HL-60 (cell line): ENCODE data around the gene CERS6.

Experiments used
- GABPA ChIP-seq: IDR thresholded peaks from 2 replicates; pipeline ENCODE4 v1.6.1; 2012; ENCODE audit warnings: low read depth
- POLR2AphosphoS5 ChIP-seq: IDR thresholded peaks from 2 replicates; pipeline ENCODE4 v1.6.1; 2012; ENCODE audit warnings: low read depth
- SPI1 ChIP-seq: IDR thresholded peaks from 2 replicates; pipeline ENCODE4 v1.6.1; 2012; ENCODE audit warnings: low read depth, mild to moderate bottlenecking, borderline replicate concordance
- TF ChIP-seq, protein P1 (sequence below): IDR thresholded peaks from one replicate; pipeline ENCODE4 v1.5.1; 2011; ENCODE audit warnings: low read length, control low read depth, inconsistent platforms; ENCODE audit not compliant: insufficient read depth
- TF ChIP-seq, protein P2 (sequence below): IDR thresholded peaks from 2 replicates; pipeline ENCODE4 v1.6.1; 2012; ENCODE audit warnings: low read depth; ENCODE audit not compliant: insufficient replicate concordance

DNA sequence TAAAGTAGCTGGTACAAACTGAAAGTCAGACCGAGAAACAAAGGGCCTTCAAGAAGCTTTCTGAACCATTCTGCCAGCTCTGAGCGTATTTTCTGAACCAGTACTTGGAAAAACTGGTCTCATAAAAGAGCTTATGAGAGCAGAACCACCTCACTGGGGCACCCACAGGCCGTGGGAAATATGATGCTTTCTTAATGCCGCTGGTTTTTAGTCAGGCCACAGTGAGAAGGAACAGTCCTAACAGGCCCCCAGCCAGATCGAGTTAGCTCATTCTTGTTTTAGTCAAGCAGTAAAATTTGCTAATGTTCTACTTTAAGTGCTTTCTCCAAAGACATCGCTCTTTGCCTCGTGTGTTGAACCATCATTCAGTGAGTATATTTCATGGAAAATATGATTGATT is 333.7 kb downstream of the CERS6 start:
- TF ChIP-seq, protein P1, sequence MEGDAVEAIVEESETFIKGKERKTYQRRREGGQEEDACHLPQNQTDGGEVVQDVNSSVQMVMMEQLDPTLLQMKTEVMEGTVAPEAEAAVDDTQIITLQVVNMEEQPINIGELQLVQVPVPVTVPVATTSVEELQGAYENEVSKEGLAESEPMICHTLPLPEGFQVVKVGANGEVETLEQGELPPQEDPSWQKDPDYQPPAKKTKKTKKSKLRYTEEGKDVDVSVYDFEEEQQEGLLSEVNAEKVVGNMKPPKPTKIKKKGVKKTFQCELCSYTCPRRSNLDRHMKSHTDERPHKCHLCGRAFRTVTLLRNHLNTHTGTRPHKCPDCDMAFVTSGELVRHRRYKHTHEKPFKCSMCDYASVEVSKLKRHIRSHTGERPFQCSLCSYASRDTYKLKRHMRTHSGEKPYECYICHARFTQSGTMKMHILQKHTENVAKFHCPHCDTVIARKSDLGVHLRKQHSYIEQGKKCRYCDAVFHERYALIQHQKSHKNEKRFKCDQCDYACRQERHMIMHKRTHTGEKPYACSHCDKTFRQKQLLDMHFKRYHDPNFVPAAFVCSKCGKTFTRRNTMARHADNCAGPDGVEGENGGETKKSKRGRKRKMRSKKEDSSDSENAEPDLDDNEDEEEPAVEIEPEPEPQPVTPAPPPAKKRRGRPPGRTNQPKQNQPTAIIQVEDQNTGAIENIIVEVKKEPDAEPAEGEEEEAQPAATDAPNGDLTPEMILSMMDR = no peak
- no peak for TF ChIP-seq POLR2AphosphoS5
- TF ChIP-seq, protein P2, sequence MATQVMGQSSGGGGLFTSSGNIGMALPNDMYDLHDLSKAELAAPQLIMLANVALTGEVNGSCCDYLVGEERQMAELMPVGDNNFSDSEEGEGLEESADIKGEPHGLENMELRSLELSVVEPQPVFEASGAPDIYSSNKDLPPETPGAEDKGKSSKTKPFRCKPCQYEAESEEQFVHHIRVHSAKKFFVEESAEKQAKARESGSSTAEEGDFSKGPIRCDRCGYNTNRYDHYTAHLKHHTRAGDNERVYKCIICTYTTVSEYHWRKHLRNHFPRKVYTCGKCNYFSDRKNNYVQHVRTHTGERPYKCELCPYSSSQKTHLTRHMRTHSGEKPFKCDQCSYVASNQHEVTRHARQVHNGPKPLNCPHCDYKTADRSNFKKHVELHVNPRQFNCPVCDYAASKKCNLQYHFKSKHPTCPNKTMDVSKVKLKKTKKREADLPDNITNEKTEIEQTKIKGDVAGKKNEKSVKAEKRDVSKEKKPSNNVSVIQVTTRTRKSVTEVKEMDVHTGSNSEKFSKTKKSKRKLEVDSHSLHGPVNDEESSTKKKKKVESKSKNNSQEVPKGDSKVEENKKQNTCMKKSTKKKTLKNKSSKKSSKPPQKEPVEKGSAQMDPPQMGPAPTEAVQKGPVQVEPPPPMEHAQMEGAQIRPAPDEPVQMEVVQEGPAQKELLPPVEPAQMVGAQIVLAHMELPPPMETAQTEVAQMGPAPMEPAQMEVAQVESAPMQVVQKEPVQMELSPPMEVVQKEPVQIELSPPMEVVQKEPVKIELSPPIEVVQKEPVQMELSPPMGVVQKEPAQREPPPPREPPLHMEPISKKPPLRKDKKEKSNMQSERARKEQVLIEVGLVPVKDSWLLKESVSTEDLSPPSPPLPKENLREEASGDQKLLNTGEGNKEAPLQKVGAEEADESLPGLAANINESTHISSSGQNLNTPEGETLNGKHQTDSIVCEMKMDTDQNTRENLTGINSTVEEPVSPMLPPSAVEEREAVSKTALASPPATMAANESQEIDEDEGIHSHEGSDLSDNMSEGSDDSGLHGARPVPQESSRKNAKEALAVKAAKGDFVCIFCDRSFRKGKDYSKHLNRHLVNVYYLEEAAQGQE = no peak
- no peak for TF ChIP-seq SPI1
- TF ChIP-seq GABPA = no peak
